GM12878 (cell line): Measurements from ENCODE around the gene SPINK7. TPM values are rescaled to one million over a fixed set of nuclear protein-coding genes. Genes with fewer than 3 reads are reported as not detected.

Experiments
- ATAC-seq: fragments of 200-7000 bp; cut with Tn5 transposase; 3 replicates; pipeline ENCODE4 v1.9.1; 2020; ENCODE audit warnings: mild to moderate bottlenecking, moderate library complexity
- BruUV-seq: library from RNA; stranded (reverse); fragments of 400-500 nt; replicated peaks from 2 replicates; lab custom pipeline; 2021; lab: Mats Ljungman, UMichigan
- CTCF ChIA-PET: fragments of 300-600 bp; sonication (Branson Sonifier 250); formaldehyde crosslinking; extraction: SDS; loops from one replicate; lab custom pipeline; 2021; ENCODE audit warnings: inconsistent platforms; lab: Yijun Ruan, JAX
- POLR2A ChIA-PET: fragments of 350-600 bp; formaldehyde crosslinking; extraction: SDS; loops from one replicate; lab custom pipeline; 2021; ENCODE audit warnings: inconsistent platforms; lab: Charles Lee
- RAD21 ChIA-PET: fragments of 300-600 bp; sonication (Branson Sonifier 250); formaldehyde crosslinking; loops from one replicate; lab custom pipeline; 2023; ENCODE audit warnings: antibody characterized with exemption; ENCODE audit not compliant: unreplicated experiment; lab: Charles Lee
- SMC1A ChIA-PET: fragments of 300-600 bp; sonication (Branson Sonifier 250); formaldehyde crosslinking; loops from one replicate; lab custom pipeline; 2023; ENCODE audit not compliant: unreplicated experiment, uncharacterized antibody; lab: Charles Lee
- DNase-seq: peaks from one replicate; pipeline ENCODE4 v3.0.0-alpha.2; 2011; ENCODE audit warnings: low read depth, low spot score
- FAIRE-seq: peaks from 3 replicates; lab custom pipeline; 2011; peaks lifted over from hg19 to GRCh38; lab: Jason Lieb, UNC
- H2AFZ ChIP-seq: 2 replicates; pipeline ENCODE4 v1.6.0; 2011; ENCODE audit warnings: low read depth, low read length, control low read depth; ENCODE audit not compliant: control insufficient read depth
- H3K27ac ChIP-seq: 2 replicates; pipeline ENCODE4 v1.5.1; 2011; ENCODE audit warnings: control low read depth; ENCODE audit not compliant: control insufficient read depth, insufficient read depth
- H3K27me3 ChIP-seq, 2 experiments: replicated peaks in 1 of 2; 2 replicates each; pipeline versions ENCODE4 v1.6.0 to v1.6.1; 2011; ENCODE audit warnings: low read length in 1 of 2; ENCODE audit not compliant: control insufficient read depth in 2 of 2, insufficient read depth in 2 of 2
- H3K36me3 ChIP-seq, 2 experiments: 2 replicates each; pipeline ENCODE4 v1.5.1; 2011; ENCODE audit warnings: low read length in 1 of 2; ENCODE audit not compliant: control insufficient read depth in 2 of 2, insufficient read depth in 2 of 2
- H3K4me1 ChIP-seq: 2 replicates; pipeline ENCODE4 v1.6.1; 2011; ENCODE audit warnings: mild to moderate bottlenecking, low read length, moderate library complexity, mixed read lengths; ENCODE audit not compliant: control insufficient read depth, insufficient read depth
- H3K4me2 ChIP-seq: 2 replicates; pipeline ENCODE4 v1.6.0; 2011; ENCODE audit warnings: control low read depth; ENCODE audit not compliant: control insufficient read depth, insufficient read depth
- H3K4me3 ChIP-seq: fragments of 200-600 bp; sonication (generic); 2 replicates; pipeline ENCODE4 v1.5.1; 2016
- H3K79me2 ChIP-seq: 2 replicates; pipeline ENCODE4 v1.6.0; 2011; ENCODE audit warnings: low read length; ENCODE audit not compliant: control insufficient read depth, insufficient read depth
- H3K9ac ChIP-seq: 2 replicates; pipeline ENCODE4 v1.8.0; 2011; ENCODE audit warnings: low read length, control low read depth, mixed read lengths; ENCODE audit not compliant: control insufficient read depth, insufficient read depth
- H3K9me3 ChIP-seq: replicated peaks from 3 replicates; pipeline ENCODE4 v1.5.1; 2011; ENCODE audit warnings: mild to moderate bottlenecking, low read length; ENCODE audit not compliant: control insufficient read depth, insufficient read depth
- H4K20me1 ChIP-seq: 2 replicates; pipeline ENCODE4 v1.6.0; 2011; ENCODE audit not compliant: control insufficient read depth, insufficient read depth
- E2F8 ChIP-seq: fragments of 450-650 bp; IDR thresholded peaks from 2 replicates; pipeline ENCODE4 v1.6.1; 2018; ENCODE audit warnings: mild to moderate bottlenecking, low read depth, moderate library complexity; ENCODE audit not compliant: partially characterized antibody
- WGBS: methylation state at CpG from one replicate; pipeline ENCODE4 v1.1.6; 2016; ENCODE audit warnings: low lambda C conversion rate; ENCODE audit not compliant: insufficient replicate concordance, insufficient coverage; ENCODE audit errors: missing lambda C conversion rate; 5-methylcytosine and 5-hydroxymethylcytosine counted together
- in situ Hi-C: fragments of 300-500 bp; cut with MboI; formaldehyde crosslinking; loops from 9 replicates; pipeline ENCODE4 v1.14.3; 2018; ENCODE audit warnings: mixed read lengths
- intact Hi-C: fragments of 100-400 bp; cut with micrococcal nuclease; formaldehyde crosslinking; loops from one replicate; pipeline ENCODE4 v1.14.2; 2022; ENCODE audit not compliant: unreplicated experiment
- polyA plus RNA-seq, 11 experiments: library from polyadenylated mRNA; depleted of rRNA in 4 of 11; unstranded in 6 of 11; stranded (reverse) in 5 of 11; fragments of >200 nt; fragmentation: Nextera tagmentation in 4 of 11; fragmentation: Illumina TruSeq in 1 of 11; extraction: Ambion mirVana in 4 of 11; extraction: Trizol in 1 of 11; gene quantifications; 1 replicate in 1 of 11; 2 replicates in 10 of 11; pipeline versions ENCODE4 v1.2.1 to v1.2.3, GENCODE V29; 2011 to 2016; ENCODE audit warnings: inconsistent platforms in 2 of 11, missing spikeins in 2 of 11, low read depth in 1 of 11
- total RNA-seq, 4 experiments: library from RNA; depleted of rRNA in 3 of 4; stranded (reverse); fragments of >200 nt in 3 of 4; fragmentation: Illumina TruSeq in 1 of 4; extraction: Trizol in 1 of 4; gene quantifications; 2 replicates each; pipeline versions ENCODE4 v1.2.1 to v1.2.3, GENCODE V29; 2013 to 2021

Gene SPINK7
- total and polyA plus RNA-seq, 10 of the 15 experiments (the other 5 are each of a cell fraction or from before 2014, with no cell fraction given), result not detected

- no peak overlapping the region for H3K4me2 ChIP-seq
- H3K79me2 ChIP-seq, result no peaks in the 10 kb centered on the region
- H2AFZ ChIP-seq, result no peak overlapping the region
- ATAC-seq, result no peak
- H3K9me3 ChIP-seq, result no peaks in the 10 kb centered on the region
- SMC1A ChIA-PET, result no interaction called here
- H3K27ac ChIP-seq, result no peak overlapping the region
- 20% methylated on average over 4 of the region's 4 CpGs for WGBS
- no peak overlapping the region for H3K4me3 ChIP-seq
- no peaks in the 10 kb centered on the region for H3K4me1 ChIP-seq
- POLR2A ChIA-PET, result no interaction called here
- no peak for TF ChIP-seq E2F8
- H3K27me3 ChIP-seq, result no peaks in the 10 kb centered on the region
- no TSS peak for BruUV-seq
- intact Hi-C loops, result no loop called here
- no peak overlapping the region for H3K9ac ChIP-seq
- RAD21 ChIA-PET, result no interaction called here
- CTCF ChIA-PET, result interaction anchor here (1.2 kb wide), 2 partner anchors 22 to 416 kb away, joined by 3 read pairs; no protein-coding TSS in a partner anchor
- no peak for DNase-seq
- FAIRE-seq, result no peak
- no peaks in the 10 kb centered on the region for H4K20me1 ChIP-seq
- in situ Hi-C loops, result no loop called here
- H3K36me3 ChIP-seq, result no peaks in the 10 kb centered on the region
Measured at GRCh38 chr5:148314731-148315130, 2.5 kb downstream of the SPINK7 start.
